PFSK-1 (cell line): ENCODE measurements around the gene TAF11L5. TPM values are rescaled to one million over a fixed set of nuclear protein-coding genes. Genes with fewer than 3 reads are reported as not detected.
"Not testable (repeated sequence)": the region's sequence is repeated elsewhere in the genome, so short reads cannot be mapped to it uniquely, and the experiment has no call there.

Experiments used
- FOXP2 ChIP-seq: optimal IDR thresholded peaks from 2 replicates; pipeline ENCODE3; 2011; ENCODE audit warnings: borderline replicate concordance, control low read depth, inconsistent platforms; ENCODE audit not compliant: insufficient read depth; ENCODE audit errors: extremely low read length, extremely low read depth
- POLR2AphosphoS5 ChIP-seq: IDR thresholded peaks from 2 replicates; pipeline ENCODE4 v1.6.1; 2012; ENCODE audit warnings: low read depth, mild to moderate bottlenecking, control low read depth, low read length, moderate library complexity
- SIN3A ChIP-seq: IDR thresholded peaks from 2 replicates; pipeline ENCODE4 v1.6.1; 2012; ENCODE audit warnings: mild to moderate bottlenecking, low read length, moderate library complexity, borderline replicate concordance; ENCODE audit not compliant: insufficient read depth
- TAF1 ChIP-seq: IDR thresholded peaks from 2 replicates; pipeline ENCODE4 v1.6.1; 2012; ENCODE audit warnings: low read length, control low read depth, borderline replicate concordance; ENCODE audit not compliant: insufficient read depth
- polyA plus RNA-seq: library from polyadenylated mRNA; unstranded; fragments of >200 nt; gene quantifications from one replicate; pipeline ENCODE4 v1.2.1, GENCODE V29; 2012; ENCODE audit warnings: low read depth, missing spikeins; ENCODE audit not compliant: insufficient read length
- TF ChIP-seq, protein P1 (sequence below), 2 experiments: IDR thresholded peaks; 2 replicates each; pipeline versions ENCODE4 v1.6.1 to v1.8.0; 2011 to 2012; ENCODE audit warnings: low read depth in 2 of 2, low read length in 2 of 2, control low read depth in 1 of 2, inconsistent platforms in 1 of 2, mild to moderate bottlenecking in 1 of 2, moderate library complexity in 1 of 2; ENCODE audit not compliant: insufficient read depth in 1 of 2

TAF11L5 gene
- not detected for polyA plus RNA-seq

DNA sequence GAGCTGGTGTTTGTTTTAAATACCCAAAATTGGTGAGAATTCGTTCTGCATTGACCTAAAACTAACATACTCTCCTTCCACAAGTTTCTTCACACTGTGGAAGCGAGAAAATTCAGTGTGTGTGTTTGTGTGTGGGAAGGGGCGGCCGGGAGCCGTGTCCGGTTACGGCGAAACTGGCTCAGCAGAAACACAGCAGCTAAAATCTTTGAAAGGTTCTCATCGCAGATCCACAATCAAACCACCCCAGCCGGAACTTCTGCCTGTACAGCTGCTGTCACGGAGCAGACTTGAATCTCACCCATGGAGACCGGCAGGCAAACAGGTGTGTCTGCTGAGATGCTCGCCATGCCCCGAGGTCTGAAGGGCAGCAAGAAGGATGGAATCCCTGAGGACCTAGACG lies at the start of gene TAF11L5:
TAF11L5 (plus strand) TSS at position 301 of the 400 bp plus-strand sequence.
- TF ChIP-seq SIN3A, POLR2AphosphoS5: not testable (repeated sequence)
- TF ChIP-seq, protein P1, sequence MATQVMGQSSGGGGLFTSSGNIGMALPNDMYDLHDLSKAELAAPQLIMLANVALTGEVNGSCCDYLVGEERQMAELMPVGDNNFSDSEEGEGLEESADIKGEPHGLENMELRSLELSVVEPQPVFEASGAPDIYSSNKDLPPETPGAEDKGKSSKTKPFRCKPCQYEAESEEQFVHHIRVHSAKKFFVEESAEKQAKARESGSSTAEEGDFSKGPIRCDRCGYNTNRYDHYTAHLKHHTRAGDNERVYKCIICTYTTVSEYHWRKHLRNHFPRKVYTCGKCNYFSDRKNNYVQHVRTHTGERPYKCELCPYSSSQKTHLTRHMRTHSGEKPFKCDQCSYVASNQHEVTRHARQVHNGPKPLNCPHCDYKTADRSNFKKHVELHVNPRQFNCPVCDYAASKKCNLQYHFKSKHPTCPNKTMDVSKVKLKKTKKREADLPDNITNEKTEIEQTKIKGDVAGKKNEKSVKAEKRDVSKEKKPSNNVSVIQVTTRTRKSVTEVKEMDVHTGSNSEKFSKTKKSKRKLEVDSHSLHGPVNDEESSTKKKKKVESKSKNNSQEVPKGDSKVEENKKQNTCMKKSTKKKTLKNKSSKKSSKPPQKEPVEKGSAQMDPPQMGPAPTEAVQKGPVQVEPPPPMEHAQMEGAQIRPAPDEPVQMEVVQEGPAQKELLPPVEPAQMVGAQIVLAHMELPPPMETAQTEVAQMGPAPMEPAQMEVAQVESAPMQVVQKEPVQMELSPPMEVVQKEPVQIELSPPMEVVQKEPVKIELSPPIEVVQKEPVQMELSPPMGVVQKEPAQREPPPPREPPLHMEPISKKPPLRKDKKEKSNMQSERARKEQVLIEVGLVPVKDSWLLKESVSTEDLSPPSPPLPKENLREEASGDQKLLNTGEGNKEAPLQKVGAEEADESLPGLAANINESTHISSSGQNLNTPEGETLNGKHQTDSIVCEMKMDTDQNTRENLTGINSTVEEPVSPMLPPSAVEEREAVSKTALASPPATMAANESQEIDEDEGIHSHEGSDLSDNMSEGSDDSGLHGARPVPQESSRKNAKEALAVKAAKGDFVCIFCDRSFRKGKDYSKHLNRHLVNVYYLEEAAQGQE (IDR thresholded peaks at IDR 0.05; ENCODE audit: insufficient read depth in 1 of 2, low read depth in 2 of 2, low read length in 2 of 2), result not testable (repeated sequence)

DNA sequence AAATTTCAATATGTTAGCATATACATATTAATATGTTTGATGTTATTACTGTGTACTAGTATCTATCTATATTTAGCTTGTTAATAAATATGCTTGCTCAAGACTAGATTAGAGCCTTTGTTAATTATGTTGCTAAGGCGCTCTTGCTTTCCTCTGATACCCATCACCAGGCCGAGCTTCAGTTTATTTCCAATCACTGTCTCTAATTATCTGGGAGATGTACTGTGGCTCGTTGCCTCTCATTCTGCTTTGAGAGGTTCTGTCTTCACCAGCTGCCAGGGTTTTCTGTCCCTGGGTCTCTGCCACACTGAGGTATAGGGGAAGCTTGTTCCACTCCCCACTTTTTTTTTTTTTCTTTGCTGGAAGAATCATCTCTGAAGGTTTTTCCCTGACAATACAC lies 48.0 kb upstream of the TAF11L5 start:
- TF ChIP-seq POLR2AphosphoS5, result no peak
- TF ChIP-seq TAF1, result no peak
- no peak for TF ChIP-seq FOXP2
- TF ChIP-seq SIN3A, result no peak
- TF ChIP-seq, protein P1 (IDR thresholded peaks at IDR 0.05; ENCODE audit: insufficient read depth in 1 of 2, low read depth in 2 of 2, low read length in 2 of 2), result no peak

DNA sequence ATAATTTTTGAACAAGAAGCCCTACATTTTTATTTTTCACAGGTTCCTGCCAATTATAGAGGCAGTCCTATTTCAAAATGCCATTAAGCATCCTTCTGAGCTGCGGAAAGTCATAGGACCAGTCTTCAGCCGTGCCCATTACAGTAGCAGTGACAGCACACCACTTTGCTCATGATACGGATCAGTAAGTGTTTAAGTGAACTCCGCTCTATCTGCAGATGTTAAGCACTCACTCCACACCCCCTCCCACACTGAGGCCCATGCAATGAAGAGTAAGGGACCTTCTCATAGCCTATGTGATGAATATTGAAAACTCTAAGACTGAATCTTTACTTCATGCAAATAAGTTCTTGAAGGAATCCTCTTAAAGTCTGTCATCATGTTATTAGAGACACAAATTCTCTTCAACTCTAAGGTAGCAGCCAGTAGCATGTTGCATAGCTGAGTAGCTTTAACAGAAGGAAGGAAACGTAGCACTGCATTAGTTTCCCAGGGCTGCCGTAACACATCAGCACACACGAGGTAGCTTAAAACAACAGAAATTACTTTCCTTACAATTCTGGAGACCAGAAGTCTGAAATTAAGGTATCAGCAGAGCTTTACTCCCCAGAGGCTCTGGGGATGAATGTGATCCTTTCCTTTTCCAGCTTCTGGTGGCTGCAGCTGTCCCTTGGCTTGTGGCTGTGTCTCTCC lies 47.3 kb upstream of the TAF11L5 start:
- TF ChIP-seq FOXP2 (no peak), SIN3A (no peak), POLR2AphosphoS5 (no peak), TAF1 (no peak)
- TF ChIP-seq, protein P1 (IDR thresholded peaks at IDR 0.05; ENCODE audit: insufficient read depth in 1 of 2, low read depth in 2 of 2, low read length in 2 of 2), result no peak

DNA sequence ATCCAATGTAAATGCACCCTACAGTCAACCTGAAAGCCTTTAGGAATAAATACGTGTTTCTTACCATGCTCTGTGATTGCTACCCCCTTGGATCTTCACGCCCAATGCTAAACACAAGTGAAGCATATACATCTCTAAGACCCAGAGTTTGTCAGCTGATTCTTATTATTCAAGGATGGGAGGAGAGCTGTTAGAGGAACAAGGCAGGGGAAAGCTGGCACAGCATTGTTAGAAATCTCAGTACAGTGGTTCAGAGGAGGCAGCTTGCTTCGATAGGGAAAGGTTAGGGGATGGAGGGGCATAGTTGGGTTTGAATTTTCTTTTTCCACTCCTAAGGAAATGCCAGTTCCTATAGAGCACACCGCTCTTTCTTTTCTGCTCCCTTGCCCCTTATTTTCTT lies 43.7 kb upstream of the TAF11L5 start:
- TF ChIP-seq FOXP2, result no peak
- TF ChIP-seq, protein P1 (IDR thresholded peaks at IDR 0.05; ENCODE audit: insufficient read depth in 1 of 2, low read depth in 2 of 2, low read length in 2 of 2), result no peak
- TF ChIP-seq TAF1, result no peak
- TF ChIP-seq SIN3A, result no peak
- TF ChIP-seq POLR2AphosphoS5, result no peak

DNA sequence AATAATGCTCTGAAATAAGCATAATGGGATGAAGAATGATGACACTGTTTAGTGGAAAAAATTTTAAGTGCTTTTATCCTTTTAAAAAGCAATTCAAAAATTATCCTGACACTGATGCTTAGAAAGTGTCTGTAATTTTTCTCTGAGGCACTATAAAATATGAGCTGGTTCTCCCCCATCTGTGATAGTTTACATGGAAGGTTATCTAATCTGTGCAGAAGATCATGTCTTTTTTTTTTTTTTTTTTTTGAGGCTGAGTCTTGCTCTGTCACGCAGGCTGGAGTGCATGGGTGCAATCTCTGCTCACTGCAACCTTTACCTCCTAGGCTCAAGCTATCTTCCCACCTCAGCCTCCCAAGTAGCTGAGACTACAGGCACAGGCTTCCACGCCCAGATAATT lies 42.2 kb upstream of the TAF11L5 start:
- TF ChIP-seq FOXP2, result no peak
- no peak for TF ChIP-seq SIN3A
- no peak for TF ChIP-seq POLR2AphosphoS5
- TF ChIP-seq, protein P1 (IDR thresholded peaks at IDR 0.05; ENCODE audit: insufficient read depth in 1 of 2, low read depth in 2 of 2, low read length in 2 of 2), result no peak
- TF ChIP-seq TAF1, result no peak
